Activated naive CD4-positive, alpha-beta T cell (primary cell): ENCODE results near the gene ANAPC10.
"Not testable (repeated sequence)": the region's sequence is repeated elsewhere in the genome, so short reads cannot be mapped to it uniquely, and the experiment has no call there.

Experiments
- DNase-seq, 4 experiments: peaks; one replicate each; lab custom pipeline; 2025; lab: John Stamatoyannopoulos, UW

The ANAPC10 gene, protein sequence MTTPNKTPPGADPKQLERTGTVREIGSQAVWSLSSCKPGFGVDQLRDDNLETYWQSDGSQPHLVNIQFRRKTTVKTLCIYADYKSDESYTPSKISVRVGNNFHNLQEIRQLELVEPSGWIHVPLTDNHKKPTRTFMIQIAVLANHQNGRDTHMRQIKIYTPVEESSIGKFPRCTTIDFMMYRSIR

DNA sequence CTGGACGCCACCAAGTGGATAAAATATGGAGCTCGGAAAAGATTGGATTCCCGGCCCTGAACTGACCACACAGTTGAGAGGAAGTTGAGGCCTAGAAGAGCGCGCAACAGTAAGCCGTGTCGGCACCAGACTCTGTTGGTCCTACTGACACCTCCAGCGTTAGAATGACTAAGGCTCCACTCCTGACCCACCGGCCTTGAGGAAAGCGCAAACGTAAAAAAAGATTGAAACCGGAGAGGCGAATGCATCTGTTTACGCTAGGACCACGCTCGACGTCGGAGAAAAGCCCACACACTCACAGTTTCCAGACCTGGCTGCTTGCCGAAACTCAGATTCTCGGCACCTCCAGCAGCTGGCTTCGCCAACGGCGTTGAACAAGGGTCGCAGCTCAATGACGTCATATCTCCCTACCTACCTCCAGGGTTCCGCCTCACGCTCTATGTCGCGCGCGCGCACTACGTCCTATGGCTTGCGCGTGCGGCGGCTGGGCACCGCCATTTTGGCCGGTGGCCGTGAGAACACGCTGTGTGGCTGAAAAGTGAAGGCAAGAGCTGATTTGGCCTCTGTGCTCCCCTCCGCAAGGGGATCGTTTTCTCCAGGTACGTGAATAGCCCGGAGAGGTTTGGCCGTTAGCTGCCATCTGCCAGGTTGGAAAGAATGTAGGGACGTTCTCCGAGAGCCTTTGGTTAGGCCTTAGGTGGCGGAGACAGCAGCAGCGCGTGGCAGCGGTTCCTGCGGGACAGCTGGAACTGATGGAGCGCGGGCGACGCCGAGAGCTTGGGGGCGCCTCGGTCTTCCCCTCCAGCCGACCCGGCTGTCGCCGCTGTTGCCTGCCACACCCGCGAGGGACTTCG lies at the start of gene ANAPC10, which contains the start of gene ABCE1:
Gene ANAPC10, minus strand, starts transcription at position 376 of the 854 bp plus-strand sequence. CDS start 2,097 bp downstream, outside the sequence.
Gene ABCE1, plus strand, starts transcription at position 491 of the 854 bp plus-strand sequence. CDS start 6,102 bp downstream, outside the sequence.
- peak; percentile 86 to 91 (median 88) for DNase-seq

GRCh38 chr4:145136219-145136618 lies 38.2 kb upstream of the ANAPC10 start:
- not testable (repeated sequence) for DNase-seq

DNA sequence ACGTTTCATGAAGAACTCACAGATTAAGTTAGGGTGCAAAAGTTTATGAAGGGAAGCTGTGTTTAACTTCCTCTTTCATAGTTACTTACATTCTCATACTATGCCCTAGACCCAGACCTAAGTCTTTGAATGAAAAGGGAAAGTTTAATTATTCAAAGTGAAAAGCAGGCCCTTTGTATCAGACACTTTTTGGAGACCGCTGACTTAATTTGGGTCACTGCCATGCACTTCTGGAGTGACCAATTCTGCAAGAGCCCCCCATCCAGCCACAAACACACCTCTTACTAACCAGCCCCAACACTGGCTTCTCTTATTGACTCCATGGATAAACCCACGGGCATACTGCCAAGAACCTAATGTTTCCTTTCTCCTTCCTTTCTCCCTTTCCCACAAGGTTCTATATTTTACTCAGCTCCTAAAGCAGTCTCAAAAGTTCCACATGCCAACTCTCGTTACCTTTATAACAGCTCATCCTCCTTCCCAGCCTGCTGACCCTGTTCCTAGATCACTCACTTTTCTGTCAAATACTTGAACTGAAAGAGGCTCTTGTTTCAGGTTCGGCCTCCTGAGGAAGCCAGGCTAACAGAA lies 34.6 kb upstream of the ANAPC10 start:
- DNase-seq, result no peak

DNA sequence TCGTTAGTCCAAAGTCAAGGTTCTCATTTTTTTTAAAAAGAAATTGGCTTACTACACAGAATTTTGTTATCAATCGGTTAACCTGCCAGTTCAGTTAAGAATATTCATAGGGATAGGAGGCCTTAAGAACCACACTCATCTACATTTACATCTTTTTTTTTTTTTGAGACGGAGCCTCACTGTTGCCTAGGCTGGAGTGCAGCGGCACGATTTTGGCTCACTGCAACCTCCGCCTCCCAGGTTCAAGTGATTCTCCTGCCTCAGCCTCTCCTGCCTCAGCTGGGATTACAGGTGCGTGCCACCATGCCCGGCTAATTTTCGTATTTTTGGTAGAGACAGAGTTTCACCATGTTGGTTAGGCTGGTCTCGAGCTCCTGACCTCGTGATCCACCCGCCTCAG lies 33.9 kb upstream of the ANAPC10 start:
- no peak for DNase-seq

DNA sequence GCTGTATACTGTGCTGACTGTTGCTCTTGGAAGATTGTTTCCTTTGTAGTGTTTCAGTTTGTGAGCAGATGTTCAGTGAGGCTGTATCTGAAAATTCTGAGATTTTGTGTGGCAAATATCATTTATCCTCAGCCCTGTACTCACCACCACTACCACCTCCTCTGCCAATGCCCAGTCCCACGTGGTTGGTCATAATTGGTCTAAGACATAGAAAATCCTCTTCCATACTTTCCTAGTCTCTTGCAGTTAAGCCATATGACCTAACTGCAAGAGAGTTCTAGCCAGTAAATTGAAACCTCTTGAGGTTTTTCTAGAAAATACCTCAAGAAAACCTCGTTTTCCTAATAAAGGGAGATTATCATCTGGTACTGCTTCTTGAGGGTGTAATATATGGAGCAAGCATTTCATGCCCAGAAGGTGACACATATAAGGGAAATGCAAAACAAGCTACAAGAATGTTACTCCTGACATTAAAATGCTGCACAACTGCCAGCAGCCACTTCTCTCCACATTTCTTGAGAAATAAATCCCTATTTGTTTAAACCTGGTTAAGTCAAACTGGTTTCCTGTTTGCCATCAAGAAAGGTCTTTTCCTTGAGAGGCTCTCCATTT lies 32.9 kb upstream of the ANAPC10 start:
- DNase-seq, result no peak

DNA sequence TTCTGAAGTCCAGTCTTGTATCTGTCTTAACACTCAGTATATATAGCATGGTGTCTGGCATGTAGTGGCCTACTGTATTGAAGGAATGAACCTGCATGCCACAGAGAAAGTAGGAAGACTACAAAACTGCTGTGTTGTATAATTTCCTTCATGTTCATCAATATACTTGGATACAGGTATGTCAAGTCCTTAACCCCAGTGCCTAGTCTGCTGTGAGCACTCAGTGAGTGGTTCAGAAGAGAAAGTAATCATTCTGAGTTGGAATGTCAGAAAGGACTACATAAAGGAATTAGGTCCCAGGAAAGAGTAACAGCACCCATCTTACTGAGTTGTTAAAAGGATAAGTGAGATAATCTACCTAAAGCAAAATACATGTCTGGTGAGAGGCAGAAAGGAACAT lies 32.1 kb upstream of the ANAPC10 start:
- DNase-seq, result no peak

- no peak for DNase-seq
These were observed 27.4 kb upstream of the ANAPC10 start for GRCh38 chr4:145125396-145125795.

GRCh38 chr4:145108128-145108527 lies 10.1 kb upstream of the ANAPC10 start:
- no peak for DNase-seq

DNA sequence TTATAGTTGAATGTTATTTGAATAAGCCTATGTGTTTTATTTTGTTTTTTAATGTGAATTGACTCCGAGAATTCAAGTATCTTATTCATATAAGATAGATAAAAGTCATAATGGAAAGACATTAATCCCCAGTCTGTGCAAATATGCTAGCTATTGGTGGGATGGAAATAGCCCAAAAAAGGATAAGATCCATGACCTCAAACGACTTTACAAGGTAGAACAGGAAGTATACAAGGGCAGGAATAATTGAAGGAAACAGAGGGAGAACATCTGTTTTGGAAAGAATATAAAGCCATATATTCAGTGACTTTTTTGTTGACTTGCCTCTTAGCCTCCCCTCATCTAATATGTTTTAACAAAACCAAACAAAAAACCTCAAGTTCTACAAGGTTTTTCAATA lies 9.1 kb upstream of the ANAPC10 start:
- DNase-seq, result no peak

GRCh38 chr4:145103496-145103895 lies 5.5 kb upstream of the ANAPC10 start:
- DNase-seq, result no peak

DNA sequence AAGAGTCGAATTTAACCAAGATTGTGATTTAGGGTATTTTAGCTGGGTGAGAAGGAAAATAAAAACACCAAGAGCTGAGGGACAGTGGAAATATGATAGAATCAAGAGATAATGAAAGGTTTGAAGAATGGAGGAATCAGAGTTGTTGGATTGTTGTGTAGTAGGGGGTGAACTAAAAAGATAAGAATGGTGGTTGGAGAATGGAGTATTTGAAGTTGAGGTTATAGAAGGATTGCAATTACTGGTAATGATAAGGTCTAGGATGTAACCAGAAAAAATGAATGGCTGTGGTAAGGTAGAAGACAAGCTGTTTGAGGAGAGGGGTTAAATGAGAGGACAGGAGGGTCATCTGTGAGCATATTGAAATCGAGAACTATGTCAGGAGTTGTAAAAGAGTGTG lies 4.6 kb upstream of the ANAPC10 start:
- DNase-seq, result no peak

- no peak for DNase-seq
These were observed 3.1 kb upstream of the ANAPC10 start for GRCh38 chr4:145101091-145101490.

DNA sequence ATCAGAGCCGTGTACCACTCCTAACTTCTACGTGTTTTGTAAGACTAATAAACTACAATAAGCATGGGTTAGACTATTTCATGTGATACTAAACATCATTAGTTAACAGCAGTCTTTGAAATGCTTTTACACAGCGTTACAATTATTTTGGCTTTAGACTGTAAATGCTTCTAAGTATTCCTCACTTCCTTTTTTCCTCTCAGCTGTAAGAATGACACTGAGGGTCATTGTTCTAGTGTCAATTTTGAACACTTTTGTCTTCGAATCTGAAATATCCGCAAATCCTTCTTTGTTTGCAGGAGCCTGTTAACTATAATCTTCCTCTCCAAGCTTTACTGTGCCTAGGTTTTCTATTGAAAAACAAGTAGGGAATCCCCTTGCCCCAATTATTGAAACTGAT lies 1.7 kb upstream of the ANAPC10 start:
- no peak for DNase-seq

GRCh38 chr4:145098675-145099037 lies 660 bp upstream of the ANAPC10 start:
- peak in 1 of 4 experiments; percentile 14 for DNase-seq

- DNase-seq, result no peak
These were observed 620 bp downstream of the ANAPC10 start for GRCh38 chr4:145097331-145097820.

DNA sequence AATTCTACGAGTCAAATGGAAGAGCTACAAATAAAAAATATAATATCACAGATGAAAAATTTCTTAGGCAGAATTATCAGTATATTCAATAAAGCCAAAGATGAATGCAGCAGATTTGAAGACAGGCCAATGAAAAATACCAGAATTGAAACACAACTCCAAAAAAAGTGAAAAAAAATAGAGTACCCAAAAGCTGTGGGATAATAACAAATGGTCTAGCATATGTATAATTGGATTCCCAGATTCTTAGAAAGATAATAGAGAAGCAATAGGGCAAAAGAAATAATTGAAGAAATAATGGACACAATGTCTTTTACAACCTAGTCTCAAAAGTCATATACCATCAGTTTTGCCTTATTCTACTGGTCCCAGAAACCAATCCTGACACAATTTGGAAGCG lies 4.4 kb downstream of the ANAPC10 start:
- DNase-seq, result no peak

DNA sequence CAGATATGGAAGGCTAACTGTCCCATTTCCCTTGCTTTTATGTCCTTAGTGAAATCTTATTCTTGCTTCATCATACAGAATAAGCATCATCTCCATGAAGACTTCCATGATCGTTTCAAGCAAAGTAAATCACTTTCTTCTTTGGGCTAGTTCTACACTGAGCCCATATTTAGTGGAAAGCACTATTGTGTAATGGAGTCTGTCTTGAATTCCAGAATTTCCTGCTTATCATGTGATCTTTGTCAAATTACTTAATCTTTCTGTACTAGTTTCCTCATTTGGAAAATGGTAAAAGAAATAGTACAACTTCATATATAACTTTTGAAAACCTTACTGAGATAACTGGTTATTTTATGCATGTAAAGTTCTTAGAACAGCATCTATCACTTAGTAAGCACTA lies 7.6 kb downstream of the ANAPC10 start:
- DNase-seq, result no peak

GRCh38 chr4:145083891-145084605 lies 13.9 kb downstream of the ANAPC10 start:
- no peak for DNase-seq

DNA sequence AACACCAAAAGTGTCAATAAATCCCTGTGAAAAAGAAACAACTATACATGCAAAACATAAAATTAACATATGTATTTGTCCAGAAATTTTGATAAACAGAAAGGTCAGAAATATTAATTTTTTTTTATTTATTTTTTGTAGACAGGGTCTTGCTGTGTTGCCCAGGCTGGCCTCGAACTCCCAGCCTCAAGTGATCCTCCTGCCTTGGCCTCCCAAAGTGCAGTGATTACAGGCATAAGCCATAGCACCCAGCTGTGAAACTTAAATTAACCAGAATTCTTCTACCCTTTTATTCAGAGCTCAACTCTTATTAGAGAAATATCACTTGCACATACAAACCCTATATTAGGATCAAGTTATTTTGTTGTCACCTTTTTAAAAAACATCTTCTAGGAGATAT lies 16.2 kb downstream of the ANAPC10 start:
- no peak for DNase-seq

- no peak for DNase-seq
These were observed 21.5 kb downstream of the ANAPC10 start for GRCh38 chr4:145076469-145076855.

GRCh38 chr4:145075742-145076468 lies 22.1 kb downstream of the ANAPC10 start:
- no peak for DNase-seq
